ENCODE results near the gene BANF2.

- TF ChIP-seq YY1 (IDR thresholded peaks at IDR 0.05; ENCODE audit: low read depth) (no peak), RFX5 (IDR thresholded peaks at IDR 0.05; ENCODE audit: low read length) (no peak), RCOR1 (IDR thresholded peaks at IDR 0.05; ENCODE audit: low read length) (no peak), GABPA (IDR thresholded peaks at IDR 0.05; ENCODE audit: low read depth) (no peak)
- TF ChIP-seq, protein P1, sequence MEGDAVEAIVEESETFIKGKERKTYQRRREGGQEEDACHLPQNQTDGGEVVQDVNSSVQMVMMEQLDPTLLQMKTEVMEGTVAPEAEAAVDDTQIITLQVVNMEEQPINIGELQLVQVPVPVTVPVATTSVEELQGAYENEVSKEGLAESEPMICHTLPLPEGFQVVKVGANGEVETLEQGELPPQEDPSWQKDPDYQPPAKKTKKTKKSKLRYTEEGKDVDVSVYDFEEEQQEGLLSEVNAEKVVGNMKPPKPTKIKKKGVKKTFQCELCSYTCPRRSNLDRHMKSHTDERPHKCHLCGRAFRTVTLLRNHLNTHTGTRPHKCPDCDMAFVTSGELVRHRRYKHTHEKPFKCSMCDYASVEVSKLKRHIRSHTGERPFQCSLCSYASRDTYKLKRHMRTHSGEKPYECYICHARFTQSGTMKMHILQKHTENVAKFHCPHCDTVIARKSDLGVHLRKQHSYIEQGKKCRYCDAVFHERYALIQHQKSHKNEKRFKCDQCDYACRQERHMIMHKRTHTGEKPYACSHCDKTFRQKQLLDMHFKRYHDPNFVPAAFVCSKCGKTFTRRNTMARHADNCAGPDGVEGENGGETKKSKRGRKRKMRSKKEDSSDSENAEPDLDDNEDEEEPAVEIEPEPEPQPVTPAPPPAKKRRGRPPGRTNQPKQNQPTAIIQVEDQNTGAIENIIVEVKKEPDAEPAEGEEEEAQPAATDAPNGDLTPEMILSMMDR (IDR thresholded peaks at IDR 0.05): no peak
Measured at GRCh38 chr20:17683218-17684076, 16.3 kb upstream of the BANF2 start.
